Pericardium fibroblast (primary cell): Measurements from ENCODE around the gene BPIFA2. TPM values are rescaled to one million over a fixed set of nuclear protein-coding genes. Genes with fewer than 3 reads are reported as not detected.

Source experiments
- total RNA-seq: library from RNA; depleted of rRNA; stranded (reverse); fragments of >200 nt; gene quantifications from 2 replicates; pipeline ENCODE4 v1.2.3, GENCODE V29; 2015

Gene BPIFA2, protein sequence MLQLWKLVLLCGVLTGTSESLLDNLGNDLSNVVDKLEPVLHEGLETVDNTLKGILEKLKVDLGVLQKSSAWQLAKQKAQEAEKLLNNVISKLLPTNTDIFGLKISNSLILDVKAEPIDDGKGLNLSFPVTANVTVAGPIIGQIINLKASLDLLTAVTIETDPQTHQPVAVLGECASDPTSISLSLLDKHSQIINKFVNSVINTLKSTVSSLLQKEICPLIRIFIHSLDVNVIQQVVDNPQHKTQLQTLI
- not detected in 2 replicates for total RNA-seq

GRCh38 chr20:33167859-33168258 lies at the start of gene BPIFA2:
TSS of gene BPIFA2 (plus strand) at chr20:33168159. CDS start at chr20:33169146, 987 bp downstream.

GRCh38 chr20:33217052-33217451 lies 49.1 kb downstream of the BPIFA2 start, which contains the start of gene BPIFA3:
TSS of gene BPIFA3 (plus strand) at chr20:33217352. CDS start at chr20:33217537, 185 bp downstream.

Other genes starting within 250 kb of the BPIFA2 start
- gene SUN5, start 163.7 kb upstream of the BPIFA2 start, total RNA-seq, result not detected in 2 replicates
- gene BPIFB2, start 160.5 kb upstream of the BPIFA2 start, total RNA-seq, result not detected in 2 replicates
- gene BPIFB6, start 136.5 kb upstream of the BPIFA2 start, total RNA-seq, result not detected in 2 replicates
- not detected in 2 replicates for gene BPIFB3, start 114.3 kb upstream of the BPIFA2 start, total RNA-seq
- gene BPIFB4, start 88.5 kb upstream of the BPIFA2 start, total RNA-seq, result under 0.01 TPM in 1 of 2 replicates, not detected in the other
- gene BPIFA3, start 49.2 kb downstream of the BPIFA2 start, total RNA-seq, result not detected in 2 replicates
- gene BPIFA1, start 67.8 kb downstream of the BPIFA2 start, total RNA-seq, result not detected in 2 replicates
- gene BPIFB1, start 115.1 kb downstream of the BPIFA2 start, total RNA-seq, result not detected in 2 replicates
- 12.7 and 15.4 TPM in 2 replicates for gene CDK5RAP1, start 233.4 kb downstream of the BPIFA2 start, total RNA-seq